ENCODE data around the gene DPP8.

The DPP8 gene

DNA sequence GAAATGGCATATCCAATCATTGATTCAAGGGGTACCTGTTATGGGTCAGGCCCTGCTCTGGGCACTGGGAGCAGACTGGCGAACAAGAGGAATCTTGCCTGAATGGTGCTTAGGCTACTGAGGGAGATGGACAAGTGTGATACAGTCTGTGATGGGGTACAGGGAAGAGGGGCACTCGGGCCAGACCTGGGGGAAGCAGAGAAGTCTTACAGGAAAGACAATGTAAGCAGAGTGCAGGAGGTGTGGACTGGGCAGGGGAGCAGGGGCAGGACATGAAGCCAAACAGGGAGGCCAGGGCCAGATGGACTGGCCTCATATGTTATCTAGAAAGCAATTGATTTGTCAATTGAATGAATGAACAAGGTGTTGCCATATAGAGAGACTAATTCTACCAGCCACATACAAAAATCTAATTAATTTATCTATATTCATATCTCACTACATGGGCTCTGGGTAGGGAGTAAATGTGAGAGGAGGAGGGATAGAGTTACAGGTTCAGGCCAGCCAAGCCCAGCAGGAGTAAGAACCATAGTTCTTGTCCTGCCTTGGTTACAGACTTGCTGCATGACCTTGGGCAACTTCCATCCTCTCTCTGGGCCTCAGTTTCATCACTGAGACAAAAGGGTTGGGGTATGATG, 91.2 kb downstream of the DPP8 start:
- Histone ChIP-seq H3K27ac (ENCODE audit: low read length) (no peak overlapping the region), H4K20me1 (ENCODE audit: insufficient read depth, low read length) (no peaks in the 10 kb centered on the region), H3K9me3 (ENCODE audit: insufficient read depth, low read length) (no peaks in the 10 kb centered on the region), H3K27me3 (ENCODE audit: low read depth, low read length) (no peaks in the 10 kb centered on the region), H3K4me3 (ENCODE audit: low read length) (no peak overlapping the region), H3K79me2 (ENCODE audit: low read length) (no peaks in the 10 kb centered on the region), H3K36me3 (replicated peaks; ENCODE audit: low read depth, low read length) (no peaks in the 10 kb centered on the region), H2AFZ (ENCODE audit: low read depth, low read length) (no peak overlapping the region), H3K4me2 (ENCODE audit: low read length) (no peak overlapping the region), H3K9ac (ENCODE audit: low read length) (no peak overlapping the region), H3K4me1 (ENCODE audit: low read length) (no peaks in the 10 kb centered on the region)
- TF ChIP-seq CTCF (IDR thresholded peaks at IDR 0.05; ENCODE audit: low read depth, low read length) = no peak
- no peak for TF ChIP-seq EZH2phosphoT487 (IDR thresholded peaks at IDR 0.05; ENCODE audit: low read depth)

DNA sequence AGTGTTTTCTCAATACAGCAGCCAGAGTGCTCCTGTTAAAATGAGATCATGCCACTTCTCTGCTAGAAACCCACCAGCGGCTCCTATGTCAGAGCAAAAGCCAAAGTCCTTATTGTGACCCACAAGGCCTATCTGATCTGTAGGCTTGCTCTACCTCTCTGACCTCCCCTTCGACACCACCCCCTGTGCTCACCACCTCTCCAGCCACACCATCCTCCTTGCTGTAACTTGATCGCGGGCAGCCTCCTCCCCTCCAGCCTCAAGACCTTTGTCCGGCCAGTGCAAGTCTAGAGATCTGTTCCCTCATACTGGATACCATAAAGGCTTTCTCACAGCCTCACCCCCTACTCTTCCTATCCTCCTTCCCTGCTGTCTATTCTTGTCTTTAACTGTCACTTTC, 92.8 kb downstream of the DPP8 start:
- Histone ChIP-seq H3K4me3 (ENCODE audit: low read length) (no peak overlapping the region), H3K27me3 (ENCODE audit: low read depth, low read length) (no peaks in the 10 kb centered on the region), H3K4me2 (ENCODE audit: low read length) (no peak overlapping the region), H3K9me3 (ENCODE audit: insufficient read depth, low read length) (no peaks in the 10 kb centered on the region), H3K36me3 (replicated peaks; ENCODE audit: low read depth, low read length) (no peaks in the 10 kb centered on the region), H3K4me1 (ENCODE audit: low read length) (no peaks in the 10 kb centered on the region), H3K9ac (ENCODE audit: low read length) (no peak overlapping the region), H2AFZ (ENCODE audit: low read depth, low read length) (no peak overlapping the region), H3K79me2 (ENCODE audit: low read length) (no peaks in the 10 kb centered on the region), H3K27ac (ENCODE audit: low read length) (no peak overlapping the region), H4K20me1 (ENCODE audit: insufficient read depth, low read length) (no peaks in the 10 kb centered on the region)
- TF ChIP-seq EZH2phosphoT487 (IDR thresholded peaks at IDR 0.05; ENCODE audit: low read depth) (no peak), CTCF (IDR thresholded peaks at IDR 0.05; ENCODE audit: low read depth, low read length) (no peak)

- Histone ChIP-seq H3K9me3 (ENCODE audit: insufficient read depth, low read length) (no peaks in the 10 kb centered on the region), H3K4me2 (ENCODE audit: low read length) (no peak overlapping the region), H3K9ac (ENCODE audit: low read length) (no peak overlapping the region), H3K27me3 (ENCODE audit: low read depth, low read length) (no peaks in the 10 kb centered on the region), H3K36me3 (replicated peaks; ENCODE audit: low read depth, low read length) (no peaks in the 10 kb centered on the region), H2AFZ (ENCODE audit: low read depth, low read length) (no peak overlapping the region), H3K4me1 (ENCODE audit: low read length) (no peaks in the 10 kb centered on the region), H3K4me3 (ENCODE audit: low read length) (no peak overlapping the region), H3K27ac (ENCODE audit: low read length) (no peak overlapping the region), H3K79me2 (ENCODE audit: low read length) (no peaks in the 10 kb centered on the region), H4K20me1 (ENCODE audit: insufficient read depth, low read length) (no peaks in the 10 kb centered on the region)
- no peak for TF ChIP-seq CTCF (IDR thresholded peaks at IDR 0.05; ENCODE audit: low read depth, low read length)
- TF ChIP-seq EZH2phosphoT487 (IDR thresholded peaks at IDR 0.05; ENCODE audit: low read depth) = no peak
Measured at GRCh38 chr15:65423976-65424679, 93.4 kb downstream of the DPP8 start.

GRCh38 chr15:65423150-65423975, 94.1 kb downstream of the DPP8 start:
- no peak overlapping the region for H2AFZ ChIP-seq (ENCODE audit: low read depth, low read length)
- no peak overlapping the region for H3K4me2 ChIP-seq (ENCODE audit: low read length)
- H3K79me2 ChIP-seq (ENCODE audit: low read length) = no peaks in the 10 kb centered on the region
- no peak overlapping the region for H3K4me3 ChIP-seq (ENCODE audit: low read length)
- no peaks in the 10 kb centered on the region for H3K36me3 ChIP-seq (replicated peaks; ENCODE audit: low read depth, low read length)
- no peak overlapping the region for H3K9ac ChIP-seq (ENCODE audit: low read length)
- no peaks in the 10 kb centered on the region for H3K4me1 ChIP-seq (ENCODE audit: low read length)
- H3K27ac ChIP-seq (ENCODE audit: low read length) = no peak overlapping the region
- H3K27me3 ChIP-seq (ENCODE audit: low read depth, low read length) = peaks cover 5% of the 10 kb centered on the region; the same call in 1 of the 2 replicates
- no peaks in the 10 kb centered on the region for H4K20me1 ChIP-seq (ENCODE audit: insufficient read depth, low read length)
- no peaks in the 10 kb centered on the region for H3K9me3 ChIP-seq (ENCODE audit: insufficient read depth, low read length)
- TF ChIP-seq CTCF (IDR thresholded peaks at IDR 0.05; ENCODE audit: low read depth, low read length) (no peak), EZH2phosphoT487 (IDR thresholded peaks at IDR 0.05; ENCODE audit: low read depth) (no peak)
